ENCODE results near the gene NEURL1B. TPM values are rescaled to one million over a fixed set of nuclear protein-coding genes. Genes with fewer than 3 reads are reported as not detected.

NEURL1B gene
- total RNA-seq, 1 experiment from 2014 or later: 2.8 TPM

DNA sequence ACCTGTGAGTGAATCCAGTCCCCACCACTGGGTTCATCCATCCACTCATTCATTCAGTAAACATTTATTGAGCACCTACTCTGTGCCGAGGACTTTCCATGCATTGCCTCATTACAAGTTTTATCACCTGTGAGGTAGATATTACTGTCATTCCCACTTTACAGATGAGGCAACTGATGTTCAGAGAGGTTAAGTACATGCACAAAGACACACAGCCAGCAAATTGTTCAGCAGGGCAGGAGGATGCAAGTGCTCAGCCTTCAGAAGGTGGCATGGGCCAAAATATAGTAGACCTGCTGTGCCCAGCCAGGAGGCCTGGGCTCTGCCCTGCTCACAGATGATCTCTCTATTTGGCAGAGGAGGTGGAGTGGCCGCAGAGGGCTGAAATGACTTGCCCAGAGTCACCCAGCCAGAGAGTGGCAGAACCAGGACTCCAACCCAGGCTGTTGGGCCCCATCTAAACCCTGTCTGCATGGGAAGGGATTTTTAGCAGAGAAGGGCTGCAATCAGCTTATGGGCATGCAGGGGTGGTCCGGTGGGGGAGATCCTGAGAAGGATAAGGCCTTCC, 7.6 kb upstream of the NEURL1B start:
- Mint-ChIP-seq H3K4me1 (ENCODE audit: low read depth, unreplicated experiment) (no peaks in the 10 kb centered on the region), H3K9me3 (ENCODE audit: low read depth, unreplicated experiment) (no peaks in the 10 kb centered on the region), H3K27ac (ENCODE audit: unreplicated experiment) (no peak overlapping the region), H3K27me3 (ENCODE audit: unreplicated experiment) (peaks cover 72% of the 10 kb centered on the region), H3K4me3 (ENCODE audit: low read depth, unreplicated experiment) (no peak overlapping the region), H3K36me3 (ENCODE audit: insufficient read depth, unreplicated experiment) (no peaks in the 10 kb centered on the region)
- CTCF ChIA-PET: no interaction called here
- intact Hi-C loops (cut with micrococcal nuclease; ENCODE audit: unreplicated experiment): no loop called here
- BruUV-seq (replicated peaks): no TSS peak
- no peak for DNase-seq
- TF ChIP-seq, protein P1, sequence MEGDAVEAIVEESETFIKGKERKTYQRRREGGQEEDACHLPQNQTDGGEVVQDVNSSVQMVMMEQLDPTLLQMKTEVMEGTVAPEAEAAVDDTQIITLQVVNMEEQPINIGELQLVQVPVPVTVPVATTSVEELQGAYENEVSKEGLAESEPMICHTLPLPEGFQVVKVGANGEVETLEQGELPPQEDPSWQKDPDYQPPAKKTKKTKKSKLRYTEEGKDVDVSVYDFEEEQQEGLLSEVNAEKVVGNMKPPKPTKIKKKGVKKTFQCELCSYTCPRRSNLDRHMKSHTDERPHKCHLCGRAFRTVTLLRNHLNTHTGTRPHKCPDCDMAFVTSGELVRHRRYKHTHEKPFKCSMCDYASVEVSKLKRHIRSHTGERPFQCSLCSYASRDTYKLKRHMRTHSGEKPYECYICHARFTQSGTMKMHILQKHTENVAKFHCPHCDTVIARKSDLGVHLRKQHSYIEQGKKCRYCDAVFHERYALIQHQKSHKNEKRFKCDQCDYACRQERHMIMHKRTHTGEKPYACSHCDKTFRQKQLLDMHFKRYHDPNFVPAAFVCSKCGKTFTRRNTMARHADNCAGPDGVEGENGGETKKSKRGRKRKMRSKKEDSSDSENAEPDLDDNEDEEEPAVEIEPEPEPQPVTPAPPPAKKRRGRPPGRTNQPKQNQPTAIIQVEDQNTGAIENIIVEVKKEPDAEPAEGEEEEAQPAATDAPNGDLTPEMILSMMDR (IDR thresholded peaks at IDR 0.05; ENCODE audit: unreplicated experiment): no peak

DNA sequence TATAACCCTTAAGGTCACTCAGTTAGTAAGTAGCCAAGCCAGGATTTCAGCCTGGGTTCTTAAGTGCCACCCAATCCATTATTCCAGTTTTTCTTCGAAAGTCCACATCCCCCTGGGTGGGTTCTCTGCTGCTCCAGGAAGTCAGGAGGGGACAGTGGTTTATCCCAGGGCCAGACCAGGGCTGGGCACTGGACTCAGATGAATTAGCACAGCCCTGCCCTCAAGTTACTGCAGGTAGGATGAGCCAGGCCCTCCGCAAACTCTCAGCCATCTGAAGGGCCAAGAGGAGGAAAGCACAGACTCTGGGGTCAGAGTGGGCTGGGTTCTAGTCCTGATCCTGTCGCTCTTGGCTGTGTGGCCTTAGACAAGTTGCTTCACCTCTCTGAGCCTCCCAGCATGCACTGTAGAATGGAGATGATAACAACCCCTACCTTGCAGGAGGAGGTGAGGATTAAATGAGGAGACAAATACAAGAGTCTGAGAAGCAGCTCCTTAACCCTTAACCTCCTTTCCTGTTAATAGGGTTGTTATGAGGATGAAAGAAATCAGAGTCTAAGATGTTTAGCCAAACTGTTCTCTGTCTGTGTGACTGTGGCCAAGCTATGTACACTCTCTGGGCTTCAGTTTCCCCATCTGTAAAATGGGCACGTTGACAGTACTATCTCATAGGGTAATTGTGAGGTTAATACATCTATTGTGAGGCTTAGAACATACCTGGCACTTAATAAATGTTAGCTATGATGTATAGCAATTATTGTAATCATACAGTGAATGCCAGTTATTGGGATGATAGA, 6.8 kb upstream of the NEURL1B start:
- H3K9me3 Mint-ChIP-seq (ENCODE audit: low read depth, unreplicated experiment): no peaks in the 10 kb centered on the region
- H3K4me3 Mint-ChIP-seq (ENCODE audit: low read depth, unreplicated experiment): no peak overlapping the region
- CTCF ChIA-PET: no interaction called here
- no peaks in the 10 kb centered on the region for H3K36me3 Mint-ChIP-seq (ENCODE audit: insufficient read depth, unreplicated experiment)
- TF ChIP-seq, protein P1 (IDR thresholded peaks at IDR 0.05; ENCODE audit: unreplicated experiment): no peak
- intact Hi-C loops (cut with micrococcal nuclease; ENCODE audit: unreplicated experiment): no loop called here
- BruUV-seq (replicated peaks): no TSS peak
- no peak overlapping the region for H3K27ac Mint-ChIP-seq (ENCODE audit: unreplicated experiment)
- DNase-seq: no peak
- H3K4me1 Mint-ChIP-seq (ENCODE audit: low read depth, unreplicated experiment): no peaks in the 10 kb centered on the region
- peaks cover 71% of the 10 kb centered on the region for H3K27me3 Mint-ChIP-seq (ENCODE audit: unreplicated experiment)

DNA sequence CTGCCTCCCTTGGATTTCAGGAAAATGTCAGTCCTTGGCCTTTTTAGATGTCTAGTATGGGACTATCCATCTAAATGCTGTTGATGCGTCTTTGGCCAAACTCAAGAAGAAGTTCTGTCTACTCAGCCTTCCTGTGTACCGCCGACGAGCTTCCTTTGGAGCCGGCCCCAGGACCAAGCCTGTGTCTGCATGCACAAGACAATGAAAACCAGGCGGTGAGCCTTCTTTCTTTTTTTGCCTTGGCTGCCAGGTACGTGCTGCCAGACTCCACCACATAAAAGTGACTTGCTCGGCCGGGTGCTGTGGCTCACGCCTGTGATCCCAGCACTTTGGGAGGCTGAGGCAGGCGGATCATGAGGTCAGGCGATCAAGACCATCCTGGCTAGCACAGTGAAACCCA, 6.0 kb upstream of the NEURL1B start:
- no peak for DNase-seq
- CTCF ChIA-PET: no interaction called here
- BruUV-seq (replicated peaks): no TSS peak
- no peaks in the 10 kb centered on the region for H3K36me3 Mint-ChIP-seq (ENCODE audit: insufficient read depth, unreplicated experiment)
- no peak overlapping the region for H3K27ac Mint-ChIP-seq (ENCODE audit: unreplicated experiment)
- H3K4me1 Mint-ChIP-seq (ENCODE audit: low read depth, unreplicated experiment): peaks cover under 1% of the 10 kb centered on the region
- H3K27me3 Mint-ChIP-seq (ENCODE audit: unreplicated experiment): peaks cover 68% of the 10 kb centered on the region
- H3K4me3 Mint-ChIP-seq (ENCODE audit: low read depth, unreplicated experiment): no peak overlapping the region
- intact Hi-C loops (cut with micrococcal nuclease; ENCODE audit: unreplicated experiment): no loop called here
- TF ChIP-seq, protein P1 (IDR thresholded peaks at IDR 0.05; ENCODE audit: unreplicated experiment): no peak
- H3K9me3 Mint-ChIP-seq (ENCODE audit: low read depth, unreplicated experiment): no peaks in the 10 kb centered on the region

DNA sequence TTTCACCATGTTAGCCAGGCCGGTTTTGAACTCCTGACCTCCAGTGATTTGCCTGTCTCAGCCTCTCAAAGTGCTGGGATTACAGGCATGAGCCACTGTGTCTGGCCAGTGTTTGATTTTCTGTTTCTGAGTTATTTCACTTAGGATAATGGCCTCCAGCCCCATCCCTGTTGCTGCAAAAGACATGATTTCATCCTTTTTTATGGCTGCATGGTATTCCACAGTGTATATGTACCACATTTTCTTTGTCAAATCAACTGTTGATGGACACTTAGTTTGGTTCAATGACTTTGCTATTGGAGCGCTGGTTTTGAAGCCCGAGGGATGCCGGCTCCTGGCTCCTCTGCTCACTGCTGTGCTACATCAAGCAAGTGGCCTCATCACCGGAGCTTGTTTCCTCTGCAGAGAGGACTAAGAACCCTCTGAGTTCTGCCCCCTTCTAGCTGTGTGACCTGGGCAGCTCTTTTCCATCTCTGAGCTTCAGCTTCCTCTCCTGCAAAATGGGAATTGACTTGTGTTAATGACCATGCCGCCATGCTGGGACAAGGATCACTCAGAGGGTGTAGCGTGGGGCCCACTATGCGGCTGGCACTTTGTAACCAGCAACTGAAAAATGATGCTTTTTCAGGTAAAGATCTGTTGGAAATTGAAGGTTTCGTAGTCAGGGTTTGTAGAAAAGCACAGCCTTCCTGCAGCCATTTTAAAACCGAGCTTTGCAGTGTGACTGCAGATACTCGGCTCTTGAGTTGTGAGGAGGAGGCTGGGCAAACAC, 4.6 kb upstream of the NEURL1B start:
- intact Hi-C loops (cut with micrococcal nuclease; ENCODE audit: unreplicated experiment): no loop called here
- Mint-ChIP-seq H3K4me3 (ENCODE audit: low read depth, unreplicated experiment) (no peak overlapping the region), H3K4me1 (ENCODE audit: low read depth, unreplicated experiment) (peaks cover 8% of the 10 kb centered on the region), H3K36me3 (ENCODE audit: insufficient read depth, unreplicated experiment) (no peaks in the 10 kb centered on the region), H3K9me3 (ENCODE audit: low read depth, unreplicated experiment) (no peaks in the 10 kb centered on the region), H3K27ac (ENCODE audit: unreplicated experiment) (no peak overlapping the region), H3K27me3 (ENCODE audit: unreplicated experiment) (peaks cover 62% of the 10 kb centered on the region)
- DNase-seq: no peak
- TF ChIP-seq, protein P1 (IDR thresholded peaks at IDR 0.05; ENCODE audit: unreplicated experiment): no peak
- no TSS peak for BruUV-seq (replicated peaks)
- CTCF ChIA-PET: no interaction called here

Measured in Calu3 (cell line).